WTC11 (cell line): ENCODE measurements around the gene ZNF423. TPM values are rescaled to one million over a fixed set of nuclear protein-coding genes. Genes with fewer than 3 reads are reported as not detected.

ENCODE experiments used
- ATAC-seq: fragments of 200-7000 bp; cut with Tn5 transposase; 2 replicates; pipeline ENCODE4 v1.10.0; 2021; ENCODE audit warnings: mild to moderate bottlenecking, moderate library complexity
- CTCF ChIA-PET: fragments of 300-600 bp; sonication (Branson Sonifier 250); formaldehyde crosslinking; loops from one replicate; lab custom pipeline; 2021; ENCODE audit warnings: antibody characterized with exemption; lab: Charles Lee
- POLR2A ChIA-PET: fragments of 350-600 bp; sonication (Branson Sonifier 250); formaldehyde crosslinking; loops from one replicate; lab custom pipeline; 2021; ENCODE audit warnings: antibody characterized with exemption; lab: Charles Lee
- DNase-seq: peaks from one replicate; pipeline ENCODE4 v3.0.0; 2021; ENCODE audit warnings: low spot score
- H3K27ac Mint-ChIP-seq: 2 replicates; pipeline ENCODE4 v1.8.0; 2021; ENCODE audit warnings: mixed read lengths
- H3K27me3 Mint-ChIP-seq: 2 replicates; pipeline ENCODE4 v1.8.0; 2021; ENCODE audit warnings: low read depth, mild to moderate bottlenecking, moderate library complexity, mixed read lengths
- H3K36me3 Mint-ChIP-seq: 2 replicates; pipeline ENCODE4 v1.8.0; 2021; ENCODE audit warnings: mixed read lengths
- H3K4me1 Mint-ChIP-seq: 2 replicates; pipeline ENCODE4 v1.8.0; 2022; ENCODE audit warnings: mixed read lengths
- H3K4me3 Mint-ChIP-seq: 2 replicates; pipeline ENCODE4 v1.8.0; 2021; ENCODE audit warnings: mild to moderate bottlenecking, moderate library complexity, mixed read lengths
- H3K9me3 Mint-ChIP-seq: 2 replicates; pipeline ENCODE4 v1.8.0; 2021; ENCODE audit warnings: mixed read lengths
- CBFB ChIP-seq: sonication (generic); formaldehyde crosslinking; IDR thresholded peaks from 2 replicates; pipeline ENCODE4 v1.8.1; 2022; ENCODE audit warnings: mild to moderate bottlenecking, low read depth, missing genetic modification reagents
- CREB1 ChIP-seq: sonication (generic); formaldehyde crosslinking; IDR thresholded peaks from 2 replicates; pipeline ENCODE4 v1.8.0; 2023; ENCODE audit warnings: mild to moderate bottlenecking, missing genetic modification reagents
- E2F4 ChIP-seq: sonication (generic); formaldehyde crosslinking; IDR thresholded peaks from 2 replicates; pipeline ENCODE4 v1.8.1; 2022; ENCODE audit warnings: low read depth, mild to moderate bottlenecking, moderate library complexity, missing genetic modification reagents, borderline replicate concordance
- ELF4 ChIP-seq: sonication (generic); formaldehyde crosslinking; IDR thresholded peaks from 2 replicates; pipeline ENCODE4 v1.8.1; 2022; ENCODE audit warnings: low read depth, mild to moderate bottlenecking, moderate library complexity, missing genetic modification reagents
- ERG ChIP-seq: fragments of 250-450 bp; sonication (Bioruptor Pico); IDR thresholded peaks from 2 replicates; pipeline ENCODE4 v1.8.0; 2021; ENCODE audit warnings: mild to moderate bottlenecking
- ESRRA ChIP-seq: sonication (generic); formaldehyde crosslinking; IDR thresholded peaks from 2 replicates; pipeline ENCODE4 v1.8.1; 2022; ENCODE audit warnings: mild to moderate bottlenecking, missing genetic modification reagents, borderline replicate concordance
- ETV6 ChIP-seq: sonication (generic); formaldehyde crosslinking; IDR thresholded peaks from 2 replicates; pipeline ENCODE4 v1.8.1; 2022; ENCODE audit warnings: mild to moderate bottlenecking, missing genetic modification reagents
- KAT7 ChIP-seq: sonication (generic); formaldehyde crosslinking; IDR thresholded peaks from 2 replicates; pipeline ENCODE4 v1.8.1; 2023; ENCODE audit warnings: missing genetic modification reagents, mild to moderate bottlenecking, borderline replicate concordance
- MYBL2 ChIP-seq: sonication (generic); formaldehyde crosslinking; IDR thresholded peaks from 2 replicates; pipeline ENCODE4 v1.8.1; 2023; ENCODE audit warnings: mild to moderate bottlenecking, moderate library complexity, missing genetic modification reagents
- NFYB ChIP-seq: sonication (generic); formaldehyde crosslinking; conservative IDR thresholded peaks from 2 replicates; pipeline ENCODE4 v1.8.0; 2022; ENCODE audit warnings: low read depth, missing genetic modification reagents
- NR1H2 ChIP-seq: sonication (generic); formaldehyde crosslinking; IDR thresholded peaks from 2 replicates; pipeline ENCODE4 v1.9.0; 2021; ENCODE audit warnings: mild to moderate bottlenecking, moderate library complexity, missing genetic modification reagents
- NR2C2 ChIP-seq: sonication (generic); formaldehyde crosslinking; IDR thresholded peaks from 2 replicates; pipeline ENCODE4 v1.8.0; 2022; ENCODE audit warnings: mild to moderate bottlenecking, missing genetic modification reagents
- PRDM15 ChIP-seq: sonication (generic); formaldehyde crosslinking; IDR thresholded peaks from 2 replicates; pipeline ENCODE4 v1.8.0; 2022; ENCODE audit warnings: missing genetic modification reagents
- TP53 ChIP-seq: sonication (generic); formaldehyde crosslinking; IDR thresholded peaks from 2 replicates; pipeline ENCODE4 v1.8.1; 2023; ENCODE audit warnings: mild to moderate bottlenecking, missing genetic modification reagents
- ZBTB21 ChIP-seq: sonication (generic); formaldehyde crosslinking; IDR thresholded peaks from 2 replicates; pipeline ENCODE4 v1.8.1; 2023; ENCODE audit warnings: mild to moderate bottlenecking, missing genetic modification reagents, borderline replicate concordance
- ZBTB43 ChIP-seq: sonication (generic); formaldehyde crosslinking; IDR thresholded peaks from 2 replicates; pipeline ENCODE4 v1.8.1; 2023; ENCODE audit warnings: mild to moderate bottlenecking, missing genetic modification reagents
- ZNF138 ChIP-seq: sonication (generic); formaldehyde crosslinking; conservative IDR thresholded peaks from 2 replicates; pipeline ENCODE4 v1.8.1; 2022; ENCODE audit warnings: mild to moderate bottlenecking, moderate library complexity, missing genetic modification reagents
- ZNF232 ChIP-seq: sonication (generic); formaldehyde crosslinking; IDR thresholded peaks from 2 replicates; pipeline ENCODE4 v1.8.0; 2022; ENCODE audit warnings: mild to moderate bottlenecking, missing genetic modification reagents
- ZNF281 ChIP-seq: sonication (generic); formaldehyde crosslinking; IDR thresholded peaks from 2 replicates; pipeline ENCODE4 v1.8.0; 2023; ENCODE audit warnings: mild to moderate bottlenecking, missing genetic modification reagents
- ZNF396 ChIP-seq: fragments of 250-450 bp; sonication (Bioruptor Pico); IDR thresholded peaks from 2 replicates; pipeline ENCODE4 v1.8.0; 2021; ENCODE audit warnings: mild to moderate bottlenecking, moderate library complexity, borderline replicate concordance
- ZNF416 ChIP-seq: fragments of 250-450 bp; sonication (Bioruptor Pico); IDR thresholded peaks from 2 replicates; pipeline ENCODE4 v1.9.0; 2021; ENCODE audit warnings: mild to moderate bottlenecking, inconsistent platforms
- total RNA-seq: library from RNA; stranded (reverse); gene quantifications from 3 replicates; pipeline ENCODE4 v1.2.3, GENCODE V29; 2021

The ZNF423 gene
- total RNA-seq, 1 experiment from 2014 or later, result 38.8 TPM

GRCh38 chr16:49586466-49587450, 269.2 kb downstream of the ZNF423 start (continued):
- TF ChIP-seq ERG (CRISPR knock-in tag), result no peak
- TF ChIP-seq E2F4 (CRISPR knock-in tag), result no peak
- no peak for TF ChIP-seq ZNF232
- no peak for TF ChIP-seq ZBTB21 (CRISPR knock-in tag)

GRCh38 chr16:49585143-49585832, 270.6 kb downstream of the ZNF423 start:
- CTCF ChIA-PET, result no interaction called here
- POLR2A ChIA-PET, result no interaction called here

GRCh38 chr16:49583911-49584310, 272.0 kb downstream of the ZNF423 start:
- Mint-ChIP-seq H3K4me1 (peaks cover 40% of the 10 kb centered on the region), H3K36me3 (no peaks in the 10 kb centered on the region), H3K4me3 (no peak overlapping the region), H3K9me3 (peaks cover 6% of the 10 kb centered on the region), H3K27me3 (no peaks in the 10 kb centered on the region), H3K27ac (no peak overlapping the region)
- ATAC-seq (no peak; the same call in 1 of the 2 replicates), DNase-seq (no peak)
- POLR2A ChIA-PET, result interaction anchor here (0.8 kb wide), 1 partner anchor 46 kb away, joined by 3 read pairs; no protein-coding TSS in a partner anchor
- CTCF ChIA-PET, result interaction anchor here (0.7 to 1.9 kb wide), 4 partner anchors 9 to 307 kb away, joined by 3 to 21 read pairs (median 6); no protein-coding TSS in a partner anchor
- no peak for TF ChIP-seq NR2C2 (CRISPR knock-in tag)
- TF ChIP-seq MYBL2 (CRISPR knock-in tag), result no peak
- no peak for TF ChIP-seq TP53 (CRISPR knock-in tag)
- TF ChIP-seq ZNF416 (CRISPR knock-in tag), result no peak
- no peak for TF ChIP-seq CREB1 (CRISPR knock-in tag)
- no peak for TF ChIP-seq ZNF281 (CRISPR knock-in tag)
- no peak for TF ChIP-seq KAT7
- TF ChIP-seq ESRRA (CRISPR knock-in tag), result no peak
- no peak for TF ChIP-seq CBFB (CRISPR knock-in tag)
- TF ChIP-seq ZNF138 (CRISPR knock-in tag), result no peak
- no peak for TF ChIP-seq PRDM15 (CRISPR knock-in tag)
- TF ChIP-seq ZNF396, result no peak
- no peak for TF ChIP-seq ETV6 (CRISPR knock-in tag)
- TF ChIP-seq NFYB (CRISPR knock-in tag), result no peak

More at GRCh38 chr16:49585143-49585832, 270.6 kb downstream of the ZNF423 start:
- no peaks in the 10 kb centered on the region for H3K27me3 Mint-ChIP-seq
- TF ChIP-seq ZBTB43 (no peak), ELF4 (CRISPR knock-in tag) (no peak), NR1H2 (CRISPR knock-in tag) (no peak)
- TF ChIP-seq, all 79 proteins: peak for 0
- H3K9me3 Mint-ChIP-seq, result peaks cover 6% of the 10 kb centered on the region
- H3K4me3 Mint-ChIP-seq, result no peak overlapping the region
- no peak overlapping the region for H3K27ac Mint-ChIP-seq
- no peaks in the 10 kb centered on the region for H3K36me3 Mint-ChIP-seq
- ATAC-seq, result no peak
- peaks cover 46% of the 10 kb centered on the region for H3K4me1 Mint-ChIP-seq
- DNase-seq, result peak; percentile 1
